Activated naive CD8-positive, alpha-beta T cell (primary cell): Measurements from ENCODE around the gene TTLL12.
A peak's percentile ranks its signal among the peaks of the same experiment; 100 is the strongest.

Experiments
- H3K27ac Mint-ChIP-seq: one replicate; pipeline ENCODE4 v1.8.0; 2021; ENCODE audit warnings: mixed read lengths
- H3K27me3 Mint-ChIP-seq: one replicate; pipeline ENCODE4 v1.8.0; 2021; ENCODE audit warnings: mixed read lengths
- H3K36me3 Mint-ChIP-seq: one replicate; pipeline ENCODE4 v1.8.0; 2021; ENCODE audit warnings: mixed read lengths
- H3K4me1 Mint-ChIP-seq: one replicate; pipeline ENCODE4 v1.8.0; 2021; ENCODE audit warnings: low read depth, mixed read lengths
- H3K4me3 Mint-ChIP-seq: one replicate; pipeline ENCODE4 v1.8.0; 2021; ENCODE audit warnings: mild to moderate bottlenecking, mixed read lengths
- H3K9me3 Mint-ChIP-seq: one replicate; pipeline ENCODE4 v1.8.0; 2021; ENCODE audit warnings: low read depth, mixed read lengths

The TTLL12 gene

GRCh38 chr22:43186272-43187170 is at the start of gene TTLL12:
TSS of gene TTLL12 (minus strand) at chr22:43187134. CDS start at chr22:43187069, 65 bp downstream.
- Mint-ChIP-seq H3K4me3 (peak within 1 kb of the TSS; percentile 89), H3K4me1 (peaks cover 25% of the 10 kb centered on the region), H3K27me3 (no peaks in the 10 kb centered on the region), H3K9me3 (no peaks in the 10 kb centered on the region), H3K36me3 (peaks cover 6% of the 10 kb centered on the region), H3K27ac (peak within 1 kb of the TSS; percentile 91)

- H3K4me3 Mint-ChIP-seq = no peak overlapping the region
- peaks cover 3% of the 10 kb centered on the region for H3K4me1 Mint-ChIP-seq
- H3K27ac Mint-ChIP-seq = no peak overlapping the region
These were observed 48.8 kb upstream of the TTLL12 start for GRCh38 chr22:43235445-43236409.

GRCh38 chr22:43234264-43234988 is 47.5 kb upstream of the TTLL12 start:
- H3K9me3 Mint-ChIP-seq = no peaks in the 10 kb centered on the region

More at GRCh38 chr22:43235445-43236409, 48.8 kb upstream of the TTLL12 start:
- no peaks in the 10 kb centered on the region for H3K9me3 Mint-ChIP-seq
- H3K27me3 Mint-ChIP-seq = peaks cover 4% of the 10 kb centered on the region
- no peaks in the 10 kb centered on the region for H3K36me3 Mint-ChIP-seq

GRCh38 chr22:43233529-43233928 is 46.6 kb upstream of the TTLL12 start:
- peaks cover 3% of the 10 kb centered on the region for H3K4me1 Mint-ChIP-seq
- peaks cover 4% of the 10 kb centered on the region for H3K27me3 Mint-ChIP-seq
- H3K4me3 Mint-ChIP-seq = no peak overlapping the region
- no peaks in the 10 kb centered on the region for H3K9me3 Mint-ChIP-seq
- no peaks in the 10 kb centered on the region for H3K36me3 Mint-ChIP-seq
- no peak overlapping the region for H3K27ac Mint-ChIP-seq

More at GRCh38 chr22:43234264-43234988, 47.5 kb upstream of the TTLL12 start:
- H3K4me3 Mint-ChIP-seq = no peak overlapping the region
- H3K4me1 Mint-ChIP-seq = peaks cover 3% of the 10 kb centered on the region
- H3K36me3 Mint-ChIP-seq = no peaks in the 10 kb centered on the region
- no peak overlapping the region for H3K27ac Mint-ChIP-seq
- peaks cover 4% of the 10 kb centered on the region for H3K27me3 Mint-ChIP-seq

GRCh38 chr22:43232445-43232844 is 45.5 kb upstream of the TTLL12 start:
- no peak overlapping the region for H3K27ac Mint-ChIP-seq
- peaks cover 4% of the 10 kb centered on the region for H3K27me3 Mint-ChIP-seq
- no peak overlapping the region for H3K4me3 Mint-ChIP-seq

GRCh38 chr22:43231724-43232034 is 44.7 kb upstream of the TTLL12 start:
- Mint-ChIP-seq H3K4me3 (no peak overlapping the region), H3K27me3 (peaks cover 2% of the 10 kb centered on the region), H3K36me3 (no peaks in the 10 kb centered on the region), H3K27ac (no peak overlapping the region), H3K4me1 (peaks cover 3% of the 10 kb centered on the region), H3K9me3 (no peaks in the 10 kb centered on the region)

More at GRCh38 chr22:43232445-43232844, 45.5 kb upstream of the TTLL12 start:
- Mint-ChIP-seq H3K9me3 (no peaks in the 10 kb centered on the region), H3K4me1 (peaks cover 3% of the 10 kb centered on the region), H3K36me3 (no peaks in the 10 kb centered on the region)

- Mint-ChIP-seq H3K27ac (no peak overlapping the region), H3K27me3 (peaks cover 2% of the 10 kb centered on the region), H3K36me3 (no peaks in the 10 kb centered on the region), H3K4me3 (no peak overlapping the region), H3K4me1 (peaks cover 3% of the 10 kb centered on the region), H3K9me3 (no peaks in the 10 kb centered on the region)
These were observed 44.2 kb upstream of the TTLL12 start for GRCh38 chr22:43230971-43231723.

GRCh38 chr22:43230571-43230970 is 43.6 kb upstream of the TTLL12 start:
- Mint-ChIP-seq H3K9me3 (no peaks in the 10 kb centered on the region), H3K4me1 (peaks cover 6% of the 10 kb centered on the region), H3K36me3 (no peaks in the 10 kb centered on the region), H3K4me3 (no peak overlapping the region), H3K27me3 (peaks cover 2% of the 10 kb centered on the region), H3K27ac (no peak overlapping the region)

GRCh38 chr22:43228863-43229262 is 41.9 kb upstream of the TTLL12 start:
- peaks cover 2% of the 10 kb centered on the region for H3K27me3 Mint-ChIP-seq
- H3K9me3 Mint-ChIP-seq = no peaks in the 10 kb centered on the region
- no peak overlapping the region for H3K27ac Mint-ChIP-seq
- no peak overlapping the region for H3K4me3 Mint-ChIP-seq
- no peaks in the 10 kb centered on the region for H3K36me3 Mint-ChIP-seq
- H3K4me1 Mint-ChIP-seq = peaks cover 6% of the 10 kb centered on the region

- Mint-ChIP-seq H3K27me3 (peaks cover 2% of the 10 kb centered on the region), H3K27ac (no peak overlapping the region), H3K4me3 (no peak overlapping the region), H3K4me1 (peaks cover 6% of the 10 kb centered on the region), H3K36me3 (no peaks in the 10 kb centered on the region), H3K9me3 (no peaks in the 10 kb centered on the region)
These were observed 41.4 kb upstream of the TTLL12 start for GRCh38 chr22:43228330-43228729.

GRCh38 chr22:43227239-43227630 is 40.3 kb upstream of the TTLL12 start:
- Mint-ChIP-seq H3K27me3 (peaks cover 2% of the 10 kb centered on the region), H3K27ac (no peak overlapping the region), H3K4me1 (peaks cover 6% of the 10 kb centered on the region), H3K36me3 (no peaks in the 10 kb centered on the region), H3K9me3 (no peaks in the 10 kb centered on the region), H3K4me3 (no peak overlapping the region)

- no peak overlapping the region for H3K4me3 Mint-ChIP-seq
- no peak overlapping the region for H3K27ac Mint-ChIP-seq
- peaks cover 6% of the 10 kb centered on the region for H3K4me1 Mint-ChIP-seq
- no peaks in the 10 kb centered on the region for H3K36me3 Mint-ChIP-seq
- peaks cover 2% of the 10 kb centered on the region for H3K27me3 Mint-ChIP-seq
- no peaks in the 10 kb centered on the region for H3K9me3 Mint-ChIP-seq
These were observed 39.7 kb upstream of the TTLL12 start for GRCh38 chr22:43226377-43227238.

- Mint-ChIP-seq H3K9me3 (no peaks in the 10 kb centered on the region), H3K36me3 (no peaks in the 10 kb centered on the region), H3K4me1 (peaks cover 2% of the 10 kb centered on the region), H3K27ac (no peak overlapping the region), H3K27me3 (no peaks in the 10 kb centered on the region), H3K4me3 (no peak overlapping the region)
These were observed 38.7 kb upstream of the TTLL12 start for GRCh38 chr22:43225609-43226008.
